ENCODE results near the gene CCNF.

CCNF gene

GRCh38 chr16:2388139-2388874 is 40.9 kb upstream of the CCNF start:
- TF ChIP-seq CTCF (IDR thresholded peaks at IDR 0.05; ENCODE audit: borderline replicate concordance, control extremely low read depth, extremely low read depth, insufficient read depth, missing control alignments) = no peak
- in situ Hi-C loops (cut with MboI; ENCODE audit: low sequenced_read_pairs, unreplicated experiment) = no loop called here
- no peak for DNase-seq (ENCODE audit: low spot score)

- no peak for DNase-seq (ENCODE audit: low spot score)
- in situ Hi-C loops (cut with MboI; ENCODE audit: low sequenced_read_pairs, unreplicated experiment) = no loop called here
- no peak for TF ChIP-seq CTCF (IDR thresholded peaks at IDR 0.05; ENCODE audit: borderline replicate concordance, control extremely low read depth, extremely low read depth, insufficient read depth, missing control alignments)
Measured at GRCh38 chr16:2388875-2389433, 40.3 kb upstream of the CCNF start.

GRCh38 chr16:2392025-2392424 is 37.2 kb upstream of the CCNF start:
- in situ Hi-C loops (cut with MboI; ENCODE audit: low sequenced_read_pairs, unreplicated experiment) = no loop called here
- DNase-seq (ENCODE audit: low spot score) = no peak
- TF ChIP-seq CTCF (IDR thresholded peaks at IDR 0.05; ENCODE audit: borderline replicate concordance, control extremely low read depth, extremely low read depth, insufficient read depth, missing control alignments) = no peak

GRCh38 chr16:2398520-2398919 is 30.7 kb upstream of the CCNF start:
- no peak for DNase-seq (ENCODE audit: low spot score)
- in situ Hi-C loops (cut with MboI; ENCODE audit: low sequenced_read_pairs, unreplicated experiment) = no loop called here

GRCh38 chr16:2404099-2404498 is 25.1 kb upstream of the CCNF start:
- in situ Hi-C loops (cut with MboI; ENCODE audit: low sequenced_read_pairs, unreplicated experiment) = no loop called here
- DNase-seq (ENCODE audit: low spot score) = no peak
- no peak for TF ChIP-seq CTCF (IDR thresholded peaks at IDR 0.05; ENCODE audit: borderline replicate concordance, control extremely low read depth, extremely low read depth, insufficient read depth, missing control alignments)

More at GRCh38 chr16:2398520-2398919, 30.7 kb upstream of the CCNF start:
- TF ChIP-seq CTCF (IDR thresholded peaks at IDR 0.05; ENCODE audit: borderline replicate concordance, control extremely low read depth, extremely low read depth, insufficient read depth, missing control alignments) = no peak

GRCh38 chr16:2415085-2415484 is 14.2 kb upstream of the CCNF start:
- in situ Hi-C loops (cut with MboI; ENCODE audit: low sequenced_read_pairs, unreplicated experiment) = no loop called here
- no peak for DNase-seq (ENCODE audit: low spot score)
- TF ChIP-seq CTCF (IDR thresholded peaks at IDR 0.05; ENCODE audit: borderline replicate concordance, control extremely low read depth, extremely low read depth, insufficient read depth, missing control alignments) = no peak
